WI38 (cell line): Measurements from ENCODE around the gene NOD2.

Source experiments
- H3K4me3 ChIP-seq: 2 replicates; pipeline ENCODE4 v1.5.1; 2011; ENCODE audit warnings: low read depth, mild to moderate bottlenecking, control low read depth, low read length
- TF ChIP-seq, protein P1 (sequence below): IDR thresholded peaks from 2 replicates; pipeline ENCODE4 v1.5.1; 2012; ENCODE audit warnings: low read depth, mild to moderate bottlenecking, control low read depth, low read length

NOD2 gene

DNA sequence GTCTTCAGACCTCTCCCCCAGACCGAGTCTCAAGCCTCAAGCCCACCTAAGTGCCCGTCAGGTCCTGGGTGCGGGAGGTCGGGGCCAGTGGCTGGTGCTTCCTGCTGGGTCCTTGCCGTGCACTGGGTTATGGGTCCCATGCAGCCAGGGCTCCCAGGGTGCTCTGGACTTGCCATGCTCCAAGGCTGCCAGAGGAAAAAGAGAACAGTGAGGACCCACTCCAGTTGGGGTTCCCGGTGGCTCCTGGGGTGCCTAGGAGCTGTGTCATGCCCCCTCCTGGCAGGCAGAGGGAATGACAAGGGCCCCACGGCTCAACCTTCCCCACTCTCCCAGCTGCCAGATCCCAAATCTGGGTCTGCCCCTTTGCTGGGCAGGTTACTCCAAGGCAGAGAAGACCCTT is 16.1 kb upstream of the NOD2 start:
- no peak overlapping the region for H3K4me3 ChIP-seq
- TF ChIP-seq, protein P1, sequence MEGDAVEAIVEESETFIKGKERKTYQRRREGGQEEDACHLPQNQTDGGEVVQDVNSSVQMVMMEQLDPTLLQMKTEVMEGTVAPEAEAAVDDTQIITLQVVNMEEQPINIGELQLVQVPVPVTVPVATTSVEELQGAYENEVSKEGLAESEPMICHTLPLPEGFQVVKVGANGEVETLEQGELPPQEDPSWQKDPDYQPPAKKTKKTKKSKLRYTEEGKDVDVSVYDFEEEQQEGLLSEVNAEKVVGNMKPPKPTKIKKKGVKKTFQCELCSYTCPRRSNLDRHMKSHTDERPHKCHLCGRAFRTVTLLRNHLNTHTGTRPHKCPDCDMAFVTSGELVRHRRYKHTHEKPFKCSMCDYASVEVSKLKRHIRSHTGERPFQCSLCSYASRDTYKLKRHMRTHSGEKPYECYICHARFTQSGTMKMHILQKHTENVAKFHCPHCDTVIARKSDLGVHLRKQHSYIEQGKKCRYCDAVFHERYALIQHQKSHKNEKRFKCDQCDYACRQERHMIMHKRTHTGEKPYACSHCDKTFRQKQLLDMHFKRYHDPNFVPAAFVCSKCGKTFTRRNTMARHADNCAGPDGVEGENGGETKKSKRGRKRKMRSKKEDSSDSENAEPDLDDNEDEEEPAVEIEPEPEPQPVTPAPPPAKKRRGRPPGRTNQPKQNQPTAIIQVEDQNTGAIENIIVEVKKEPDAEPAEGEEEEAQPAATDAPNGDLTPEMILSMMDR: peak; percentile 32; the same call in 1 of the 2 replicates

DNA sequence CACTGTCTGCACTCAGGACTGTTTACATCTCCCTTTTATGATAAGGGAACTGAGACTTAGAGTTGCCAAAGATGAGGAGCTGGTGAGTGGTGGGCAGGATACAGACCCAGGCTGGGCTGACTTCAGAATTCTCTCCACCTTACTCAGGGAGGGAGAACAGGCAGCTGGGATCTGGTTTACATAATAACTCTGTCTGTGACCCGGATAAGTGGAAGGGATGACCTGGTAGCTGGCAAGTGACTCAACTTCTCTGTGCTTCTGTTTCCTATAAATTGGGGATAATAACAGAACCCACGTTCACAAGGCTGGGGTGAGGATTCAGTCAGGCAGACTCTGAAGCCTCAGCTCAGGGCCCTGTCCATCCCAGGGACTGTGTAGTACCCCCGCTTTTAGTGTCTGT is 14.9 kb upstream of the NOD2 start:
- no peak overlapping the region for H3K4me3 ChIP-seq
- TF ChIP-seq, protein P1: no peak

DNA sequence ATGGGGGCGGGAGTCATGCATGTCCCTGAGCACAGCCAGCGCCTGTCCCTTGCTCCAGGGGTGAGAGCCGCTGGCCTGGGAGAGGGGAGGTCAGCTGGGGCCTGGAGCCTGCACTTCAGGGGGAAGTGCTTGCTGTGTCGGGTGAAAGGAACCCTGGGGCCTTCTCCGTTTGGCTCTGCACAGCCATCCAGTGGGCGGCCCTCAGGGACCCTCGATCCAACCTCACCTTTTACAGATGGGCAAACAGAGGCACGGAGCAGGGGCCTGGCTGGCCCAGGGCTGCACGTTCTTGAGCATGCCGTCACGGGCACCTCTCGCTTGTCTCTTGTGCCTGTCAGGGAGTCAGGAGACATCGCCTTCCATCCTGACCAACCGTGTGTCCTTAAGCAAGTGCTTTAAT is 14.1 kb upstream of the NOD2 start:
- TF ChIP-seq, protein P1: no peak
- H3K4me3 ChIP-seq: no peak overlapping the region

DNA sequence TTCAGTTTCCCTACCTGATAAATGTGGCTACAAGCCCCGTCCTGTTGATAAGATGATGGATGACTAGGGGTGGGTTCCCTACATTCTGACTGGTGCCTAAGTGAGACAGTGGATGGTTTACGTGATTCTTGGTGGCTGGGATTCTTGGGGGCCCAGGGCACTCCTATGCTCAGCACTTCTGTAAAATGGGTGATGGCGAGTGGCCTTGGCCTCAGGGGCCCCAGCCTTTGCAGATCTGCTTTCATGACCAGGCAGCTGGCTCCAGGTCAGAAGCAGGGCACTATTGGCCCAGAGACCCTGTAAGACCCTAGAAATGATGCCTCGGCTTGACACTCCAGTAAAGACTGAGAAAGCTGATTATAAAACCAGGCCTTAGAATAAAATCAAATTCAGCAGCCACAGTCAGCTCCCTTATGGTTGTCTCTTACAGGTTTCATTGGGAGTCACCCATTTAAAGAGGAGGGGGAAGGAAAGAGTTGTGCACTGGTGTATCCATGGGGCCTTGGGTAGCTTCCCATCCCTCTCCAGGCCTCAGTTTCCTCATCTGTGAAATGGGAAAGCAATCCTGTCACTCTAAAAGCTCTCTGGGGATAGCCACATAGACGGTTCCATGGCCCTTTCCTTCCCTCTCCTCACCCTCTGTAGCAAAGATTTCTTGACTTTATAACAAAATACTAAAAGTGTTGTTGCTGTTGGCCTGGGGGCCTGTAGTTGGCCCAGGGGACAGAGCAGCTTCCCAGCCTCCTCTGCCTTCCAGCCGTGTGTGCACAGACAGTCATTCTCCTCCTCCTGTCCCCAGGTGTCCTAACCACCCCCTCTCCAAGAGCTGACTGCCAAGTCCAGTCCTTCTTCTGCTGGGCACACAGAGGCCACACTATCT is 13.5 kb upstream of the NOD2 start:
- H3K4me3 ChIP-seq: no peak overlapping the region

DNA sequence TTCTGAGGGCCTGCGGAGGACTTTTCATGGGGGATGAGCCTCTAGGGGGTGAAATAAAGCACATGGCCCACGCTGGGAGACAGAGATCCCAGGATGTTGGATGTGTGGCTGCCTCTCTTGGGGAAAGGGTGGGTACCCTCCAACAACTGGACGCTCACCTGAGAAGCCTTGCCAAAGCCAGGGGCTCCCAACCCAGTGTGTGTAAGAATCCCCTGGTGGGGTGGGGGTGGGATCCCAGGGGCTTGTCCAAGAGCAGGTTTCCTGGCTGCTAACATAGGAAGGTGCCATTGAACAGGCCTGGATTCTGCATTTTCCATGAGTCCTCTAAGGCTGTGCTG is 12.9 kb upstream of the NOD2 start:
- TF ChIP-seq, protein P1: no peak
- no peak overlapping the region for H3K4me3 ChIP-seq

More for the DNA sequence above, 13.5 kb upstream of the NOD2 start:
- TF ChIP-seq, protein P1: no peak

DNA sequence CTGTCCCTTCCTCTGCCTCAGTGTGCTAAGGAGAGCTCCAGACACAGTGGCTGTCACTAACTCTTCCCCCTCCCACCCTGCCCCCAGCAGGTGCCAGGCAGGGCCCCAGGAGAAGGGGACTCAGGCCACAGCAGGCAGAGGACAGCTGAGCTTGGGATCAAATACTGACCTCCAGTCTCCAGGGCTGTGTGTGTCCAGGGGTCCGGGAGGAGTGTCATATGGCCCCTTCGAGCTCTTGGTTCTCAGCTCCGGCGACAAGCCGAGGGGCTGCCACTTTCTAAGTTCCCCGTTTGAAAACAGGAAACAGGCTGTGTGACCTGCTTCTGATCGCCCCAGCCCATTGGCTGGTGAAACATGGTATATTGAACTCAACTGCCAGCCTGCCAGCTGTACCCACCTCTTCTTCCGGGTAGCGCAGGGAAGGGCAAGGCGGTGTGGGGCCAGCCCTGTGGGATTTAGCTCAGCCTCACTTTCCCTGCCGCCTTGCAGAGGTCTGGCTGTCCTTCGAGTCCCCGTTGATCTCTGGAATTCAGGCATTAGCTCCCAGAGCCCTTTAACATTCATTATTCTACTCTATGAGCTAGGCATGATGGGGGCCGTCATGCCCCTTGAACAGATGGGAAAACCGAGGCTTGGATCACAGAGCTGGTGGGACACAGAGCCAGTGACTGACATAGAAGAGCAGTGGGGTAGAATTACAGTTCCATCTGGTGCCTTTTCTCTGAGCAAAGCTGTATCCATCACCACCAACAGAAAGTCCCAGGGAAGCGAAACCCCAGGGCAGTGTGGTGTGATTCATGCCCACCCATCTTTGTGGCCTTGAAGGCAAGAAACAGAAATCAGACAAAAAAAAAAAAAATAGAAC is 12.2 kb upstream of the NOD2 start, which contains the start of gene SNX20:
Gene SNX20, minus strand, starts transcription at position 292 of the 865 bp plus-strand sequence. CDS start 3,786 bp downstream, outside the sequence.
- H3K4me3 ChIP-seq: no peak within 1 kb of the TSS
- TF ChIP-seq, protein P1: no peak
